HEK293 (cell line): ENCODE measurements around the gene TTC13.

Experiments used
- CTCF ChIA-PET: fragments of 350-600 bp; formaldehyde crosslinking; extraction: SDS; loops from one replicate; lab custom pipeline; 2021; ENCODE audit warnings: antibody characterized with exemption; lab: Yijun Ruan, JAX
- POLR2A ChIA-PET: fragments of 300-600 bp; formaldehyde crosslinking; extraction: SDS; loops from one replicate; lab custom pipeline; 2020; ENCODE audit warnings: antibody characterized with exemption, inconsistent platforms; lab: Yijun Ruan, JAX
- H3K27ac ChIP-seq: fragments of 200-500 bp; sonication (Bioruptor generic); 2 replicates; pipeline ENCODE4 v1.5.1; 2014; ENCODE audit warnings: low read depth, low read length, control low read depth, inconsistent platforms; ENCODE audit errors: extremely low read depth
- H3K36me3 ChIP-seq, 2 experiments: fragments of 200-500 bp in 1 of 2; sonication (Bioruptor generic) in 1 of 2; 1 replicate in 1 of 2; 2 replicates in 1 of 2; pipeline ENCODE4 v1.5.1; 2014 to 2017; ENCODE audit warnings: inconsistent platforms in 2 of 2, low read length in 2 of 2; ENCODE audit not compliant: control insufficient read depth in 2 of 2, insufficient read depth in 1 of 2
- H3K4me1 ChIP-seq: fragments of 200-500 bp; sonication (Bioruptor generic); 2 replicates; pipeline ENCODE4 v1.5.1; 2014; ENCODE audit warnings: mild to moderate bottlenecking, low read length, inconsistent platforms; ENCODE audit not compliant: control insufficient read depth, insufficient read depth
- H3K4me3 ChIP-seq: 2 replicates; pipeline ENCODE4 v1.5.1; 2011; ENCODE audit warnings: low read depth, mild to moderate bottlenecking, control low read depth, low read length, moderate library complexity
- H3K9me3 ChIP-seq: fragments of 200-500 bp; sonication (Bioruptor generic); 2 replicates; pipeline ENCODE4 v1.5.1; 2014; ENCODE audit warnings: low read depth, low read length, inconsistent platforms; ENCODE audit not compliant: control insufficient read depth, insufficient read depth
- GLIS1 ChIP-seq: fragments of 450-650 bp; formaldehyde crosslinking; IDR thresholded peaks from 2 replicates; pipeline ENCODE4 v1.5.1; 2016; ENCODE audit warnings: missing biosample characterization, missing genetic modification characterization
- PRDM4 ChIP-seq: fragments of 450-650 bp; formaldehyde crosslinking; IDR thresholded peaks from 2 replicates; pipeline ENCODE4 v1.5.1; 2017; ENCODE audit warnings: missing biosample characterization, missing genetic modification characterization
- TSHZ1 ChIP-seq: fragments of 450-650 bp; formaldehyde crosslinking; IDR thresholded peaks from 2 replicates; pipeline ENCODE4 v1.5.1; 2016; ENCODE audit warnings: missing biosample characterization, missing genetic modification characterization, borderline replicate concordance
- ZFP37 ChIP-seq: fragments of 450-650 bp; formaldehyde crosslinking; IDR thresholded peaks from 2 replicates; pipeline ENCODE4 v1.5.1; 2016; ENCODE audit warnings: missing biosample characterization, missing genetic modification characterization
- ZNF2 ChIP-seq: fragments of 450-650 bp; formaldehyde crosslinking; IDR thresholded peaks from 2 replicates; pipeline ENCODE4 v1.5.1; 2016; ENCODE audit warnings: missing biosample characterization, missing genetic modification characterization
- ZNF26 ChIP-seq: fragments of 450-650 bp; formaldehyde crosslinking; IDR thresholded peaks from 2 replicates; pipeline ENCODE4 v1.5.1; 2016; ENCODE audit warnings: missing biosample characterization, missing genetic modification characterization
- ZNF529 ChIP-seq: fragments of 450-650 bp; formaldehyde crosslinking; IDR thresholded peaks from 2 replicates; pipeline ENCODE4 v1.5.1; 2017; ENCODE audit warnings: missing genetic modification characterization, missing biosample characterization; ENCODE audit not compliant: insufficient replicate concordance
- ZNF626 ChIP-seq: fragments of 450-650 bp; sonication (Bioruptor Pico); formaldehyde crosslinking; IDR thresholded peaks from 2 replicates; pipeline ENCODE4 v1.5.1; 2018; ENCODE audit warnings: missing biosample characterization, missing genetic modification characterization, inconsistent platforms
- ZNF639 ChIP-seq: fragments of 450-650 bp; formaldehyde crosslinking; IDR thresholded peaks from 2 replicates; pipeline ENCODE4 v1.5.1; 2016; ENCODE audit warnings: missing biosample characterization, missing genetic modification characterization
- ZSCAN30 ChIP-seq: fragments of 450-650 bp; IDR thresholded peaks from 2 replicates; pipeline ENCODE4 v1.5.1; 2018; ENCODE audit warnings: missing biosample characterization, mild to moderate bottlenecking, missing genetic modification characterization, moderate library complexity

Gene TTC13

GRCh38 chr1:230970432-230970831, 8.2 kb downstream of the TTC13 start:
- CTCF ChIA-PET = interaction anchor here (0.6 to 3.4 kb wide), 3 partner anchors 8 to 54 kb away, joined by 3 to 11 read pairs (median 4); partner anchors contain the start of genes ARV1 and TTC13

More at GRCh38 chr1:230970432-230970831, 8.2 kb downstream of the TTC13 start:
- Histone ChIP-seq H3K36me3 (peaks cover 0 to 4% of the 10 kb centered on the region in 2 experiments; a peak in 2 of 3 replicates), H3K4me1 (no peaks in the 10 kb centered on the region; the same call in 1 of the 2 replicates), H3K27ac (no peak overlapping the region)
- TF ChIP-seq ZNF2 (tag by site-specific recombination) (no peak), ZNF26 (tag by site-specific recombination) (no peak), TSHZ1 (tag by site-specific recombination) (no peak), ZNF529 (no peak), ZSCAN30 (no peak), ZNF626 (no peak), PRDM4 (tag by site-specific recombination) (no peak), GLIS1 (tag by site-specific recombination) (no peak), ZNF639 (tag by site-specific recombination) (no peak), ZFP37 (tag by site-specific recombination) (no peak)
- TF ChIP-seq, all 188 proteins: peak for 0
- Histone ChIP-seq H3K9me3 (no peaks in the 10 kb centered on the region), H3K4me3 (no peak overlapping the region)
- POLR2A ChIA-PET = interaction anchor here (1.0 kb wide), 1 partner anchor 8 kb away, joined by 4 read pairs; the partner anchor contains the start of genes ARV1 and TTC13
